Thyroid gland (tissue), 4 donors: Measurements from ENCODE around the gene PLCH1.

ENCODE experiments used
- POLR2A ChIP-seq, 2 donors: fragments of 450-650 bp; IDR thresholded peaks; one replicate each; pipeline ENCODE4 v1.6.1; 2017; ENCODE audit warnings: antibody characterized with exemption in 2 of 2, mild to moderate bottlenecking in 2 of 2, moderate library complexity in 1 of 2
- TF ChIP-seq, protein P1 (sequence below), 6 experiments: fragments of 200-600 bp in 3 of 6; fragments of 450-650 bp in 3 of 6; sonication (generic) in 3 of 6; IDR thresholded peaks; one replicate each; pipeline ENCODE4 v1.5.1; 2016 to 2019; ENCODE audit warnings: antibody characterized with exemption in 6 of 6, mild to moderate bottlenecking in 2 of 6, inconsistent platforms in 1 of 6, moderate library complexity in 1 of 6

GRCh38 chr3:155629556-155629955 lies 115.3 kb downstream of the PLCH1 start:
- TF ChIP-seq POLR2A (IDR thresholded peaks at IDR 0.05) = no peak
- TF ChIP-seq, protein P1, sequence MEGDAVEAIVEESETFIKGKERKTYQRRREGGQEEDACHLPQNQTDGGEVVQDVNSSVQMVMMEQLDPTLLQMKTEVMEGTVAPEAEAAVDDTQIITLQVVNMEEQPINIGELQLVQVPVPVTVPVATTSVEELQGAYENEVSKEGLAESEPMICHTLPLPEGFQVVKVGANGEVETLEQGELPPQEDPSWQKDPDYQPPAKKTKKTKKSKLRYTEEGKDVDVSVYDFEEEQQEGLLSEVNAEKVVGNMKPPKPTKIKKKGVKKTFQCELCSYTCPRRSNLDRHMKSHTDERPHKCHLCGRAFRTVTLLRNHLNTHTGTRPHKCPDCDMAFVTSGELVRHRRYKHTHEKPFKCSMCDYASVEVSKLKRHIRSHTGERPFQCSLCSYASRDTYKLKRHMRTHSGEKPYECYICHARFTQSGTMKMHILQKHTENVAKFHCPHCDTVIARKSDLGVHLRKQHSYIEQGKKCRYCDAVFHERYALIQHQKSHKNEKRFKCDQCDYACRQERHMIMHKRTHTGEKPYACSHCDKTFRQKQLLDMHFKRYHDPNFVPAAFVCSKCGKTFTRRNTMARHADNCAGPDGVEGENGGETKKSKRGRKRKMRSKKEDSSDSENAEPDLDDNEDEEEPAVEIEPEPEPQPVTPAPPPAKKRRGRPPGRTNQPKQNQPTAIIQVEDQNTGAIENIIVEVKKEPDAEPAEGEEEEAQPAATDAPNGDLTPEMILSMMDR (IDR thresholded peaks at IDR 0.05) = no peak
